Astrocyte of the spinal cord (primary cell): Measurements from ENCODE around the gene IGLL5.

Experiments
- DNase-seq: peaks from one replicate; pipeline ENCODE4 v3.0.0; 2011; ENCODE audit warnings: low read depth, low spot score
- H3K4me3 ChIP-seq: 2 replicates; pipeline ENCODE4 v1.5.1; 2011; ENCODE audit warnings: low read depth, mild to moderate bottlenecking, low read length, moderate library complexity
- CTCF ChIP-seq: IDR thresholded peaks from 2 replicates; pipeline ENCODE4 v1.5.1; 2012; ENCODE audit warnings: low read depth, mild to moderate bottlenecking, low read length, inconsistent platforms
- in situ Hi-C: cut with HindIII; loops from 2 replicates; pipeline ENCODE4 v1.10.0; 2017; ENCODE audit warnings: low sequenced_read_pairs

IGLL5 gene

GRCh38 chr22:22892096-22893052 lies 4.8 kb downstream of the IGLL5 start:
- no peak overlapping the region for H3K4me3 ChIP-seq
- DNase-seq: no peak
- in situ Hi-C loops: no loop called here
- TF ChIP-seq CTCF: no peak

DNA sequence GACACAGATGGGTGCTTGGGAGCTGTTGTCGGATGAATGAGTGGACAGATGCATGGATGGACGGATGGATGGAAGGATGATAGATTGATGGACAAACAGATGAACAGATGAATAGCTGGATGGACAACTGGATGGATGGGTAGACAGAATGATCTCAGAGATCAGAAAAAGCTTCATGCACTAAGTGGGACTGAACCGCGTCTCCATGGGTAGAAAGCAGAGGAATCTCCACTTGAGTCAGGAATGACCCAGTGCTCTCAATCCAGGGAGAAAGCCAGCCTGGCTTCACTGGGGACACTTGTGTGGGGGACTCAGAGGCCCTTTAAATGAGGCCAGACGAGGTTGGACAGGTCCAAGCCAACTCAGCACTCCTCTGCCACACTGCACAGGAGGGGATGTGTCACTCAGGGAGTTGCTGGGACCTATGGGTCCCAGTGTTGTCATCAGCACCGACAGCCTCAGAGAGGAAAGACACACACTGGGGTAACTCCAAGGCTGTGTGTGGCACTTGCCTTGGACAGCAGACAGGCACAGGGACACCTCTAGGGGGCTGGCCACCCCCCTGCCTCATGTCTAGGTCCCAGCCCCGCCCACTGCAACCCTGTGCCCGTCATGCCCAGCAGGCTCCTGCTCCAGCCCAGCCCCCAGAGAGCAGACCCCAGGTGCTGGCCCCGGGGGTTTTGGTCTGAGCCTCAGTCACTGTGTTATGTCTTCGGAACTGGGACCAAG lies 5.6 kb downstream of the IGLL5 start:
- no peak for TF ChIP-seq CTCF
- in situ Hi-C loops: no loop called here
- no peak overlapping the region for H3K4me3 ChIP-seq
- no peak for DNase-seq

DNA sequence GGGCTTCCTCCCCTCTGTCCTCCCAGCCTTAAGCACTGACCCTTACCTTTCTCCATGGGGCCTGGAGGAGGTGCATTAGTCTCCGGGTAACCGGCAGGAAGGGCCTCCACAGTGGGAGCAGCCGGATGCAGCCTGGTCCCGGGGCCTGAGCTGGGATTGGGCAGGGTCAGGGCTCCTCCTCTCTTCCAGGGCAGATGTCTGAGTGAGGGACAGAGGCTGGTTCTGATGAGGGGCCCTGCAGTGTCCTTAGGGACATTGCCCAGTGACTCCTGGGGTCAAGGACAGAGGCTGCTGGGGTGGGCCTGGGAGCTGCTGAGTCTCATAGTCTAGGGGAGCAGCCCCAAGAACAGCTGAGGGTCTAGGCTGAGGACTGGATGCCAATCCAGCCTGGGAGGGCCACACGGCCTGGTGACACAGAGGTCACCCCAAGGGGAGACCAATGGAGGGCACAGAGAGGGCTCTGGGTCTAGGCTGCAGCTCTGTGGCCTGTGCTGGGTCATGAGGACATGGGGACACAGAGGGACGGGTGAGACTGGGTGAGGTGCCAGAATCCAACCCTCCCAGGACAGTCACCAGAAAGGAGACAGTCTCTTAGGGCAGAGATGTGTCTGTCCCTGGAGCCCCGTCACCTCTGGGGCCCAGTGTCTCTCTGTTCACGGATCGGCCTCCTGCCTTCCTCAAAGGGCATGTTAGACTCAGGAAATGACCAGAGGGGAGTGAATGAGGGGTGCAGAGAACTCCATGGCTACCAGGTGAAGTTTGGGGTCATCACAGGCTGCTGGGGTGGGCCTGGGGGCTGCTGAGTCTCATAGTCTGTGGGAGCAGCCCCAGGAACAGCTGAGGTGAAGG lies 6.5 kb downstream of the IGLL5 start:
- DNase-seq: no peak
- no peak for TF ChIP-seq CTCF
- in situ Hi-C loops: no loop called here
- no peak overlapping the region for H3K4me3 ChIP-seq

GRCh38 chr22:22894740-22895731 lies 7.4 kb downstream of the IGLL5 start:
- no peak overlapping the region for H3K4me3 ChIP-seq
- in situ Hi-C loops: no loop called here
- DNase-seq: no peak
- no peak for TF ChIP-seq CTCF

DNA sequence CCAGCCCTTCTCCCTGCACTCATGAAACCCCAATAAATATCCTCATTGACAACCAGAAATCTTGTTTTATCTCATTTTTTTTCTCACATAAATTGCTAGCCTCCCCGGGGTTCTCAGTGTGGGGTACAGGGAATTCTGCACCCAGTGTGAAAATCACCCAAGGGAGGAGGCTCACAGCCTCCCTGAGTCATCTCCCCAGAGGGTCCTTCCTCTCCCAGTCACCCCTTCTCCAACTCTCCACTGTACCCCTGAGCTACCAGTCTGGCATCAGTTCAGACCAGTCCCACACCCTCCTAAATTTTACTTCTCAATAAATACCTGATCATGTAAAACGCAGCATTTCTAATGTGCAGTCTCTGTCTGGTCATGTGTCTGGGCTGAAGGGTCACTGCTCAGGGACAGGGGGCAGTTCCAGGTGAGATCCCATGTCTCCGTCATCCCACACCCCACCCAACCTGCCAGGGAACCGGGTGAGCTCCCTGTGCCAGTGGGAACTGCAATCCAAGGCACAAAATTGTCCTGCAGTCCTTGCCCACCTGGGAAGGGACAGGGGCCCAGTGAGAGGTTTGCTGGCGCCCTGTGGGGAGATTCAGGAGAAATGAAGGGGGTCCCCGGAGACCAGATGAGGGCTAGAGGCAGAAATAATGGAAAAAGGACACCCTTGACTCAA lies 8.3 kb downstream of the IGLL5 start:
- no peak for DNase-seq
- in situ Hi-C loops: no loop called here
- TF ChIP-seq CTCF: no peak
- no peak overlapping the region for H3K4me3 ChIP-seq
